Coronary artery (tissue), 2 donors: ENCODE results near the gene EPHA8.

Experiments used
- DNase-seq: peaks from one replicate; pipeline ENCODE4 v3.0.0-alpha.2; 2017; ENCODE audit warnings: low spot score
- H3K27ac ChIP-seq, 2 donors: fragments of 200-600 bp; sonication (generic); one replicate each; pipeline ENCODE4 v1.5.1; 2016 to 2019
- H3K4me3 ChIP-seq: fragments of 200-600 bp; sonication (generic); 2 replicates; pipeline ENCODE4 v1.5.1; 2016; ENCODE audit warnings: mild to moderate bottlenecking, moderate library complexity
- CTCF ChIP-seq: fragments of 200-600 bp; sonication (generic); IDR thresholded peaks from one replicate; pipeline ENCODE4 v1.5.1; 2019; ENCODE audit warnings: antibody characterized with exemption

EPHA8 gene

GRCh38 chr1:22552021-22552420, 11.3 kb upstream of the EPHA8 start:
- DNase-seq, result no peak
- TF ChIP-seq CTCF, result no peak
- Histone ChIP-seq H3K4me3 (no peak overlapping the region), H3K27ac (no peak overlapping the region)

GRCh38 chr1:22553104-22553880, 10.0 kb upstream of the EPHA8 start:
- no peak for DNase-seq
- Histone ChIP-seq H3K27ac (no peak overlapping the region), H3K4me3 (no peak overlapping the region)
- no peak for TF ChIP-seq CTCF

- Histone ChIP-seq H3K4me3 (no peak overlapping the region), H3K27ac (no peak overlapping the region)
- no peak for TF ChIP-seq CTCF
- DNase-seq, result no peak
These were observed 9.2 kb upstream of the EPHA8 start for GRCh38 chr1:22553991-22554522.

GRCh38 chr1:22555371-22555656, 8.0 kb upstream of the EPHA8 start:
- DNase-seq, result no peak
- H3K4me3 ChIP-seq, result no peak overlapping the region
- H3K27ac ChIP-seq, result no peak overlapping the region
- no peak for TF ChIP-seq CTCF

- no peak for DNase-seq
- H3K4me3 ChIP-seq, result no peak overlapping the region
- H3K27ac ChIP-seq, result no peak overlapping the region
- TF ChIP-seq CTCF, result no peak
These were observed 6.7 kb upstream of the EPHA8 start for GRCh38 chr1:22556391-22557104.

GRCh38 chr1:22557341-22557950, 5.8 kb upstream of the EPHA8 start:
- Histone ChIP-seq H3K4me3 (no peak overlapping the region), H3K27ac (no peak overlapping the region)
- no peak for TF ChIP-seq CTCF
- DNase-seq, result no peak
